HG03196 (cell line): ENCODE results near the gene SYCE1.
"Not testable (repeated sequence)": the region's sequence is repeated elsewhere in the genome, so short reads cannot be mapped to it uniquely, and the experiment has no call there.

Experiments
- ATAC-seq: cut with Tn5 transposase; IDR thresholded peaks from one replicate; pipeline ENCODE4 v1.9.1; 2021; ENCODE audit not compliant: unreplicated experiment

SYCE1 gene

GRCh38 chr10:133559216-133559615 lies 6.2 kb downstream of the SYCE1 start:
- no peak for ATAC-seq

GRCh38 chr10:133557381-133557780 lies 8.0 kb downstream of the SYCE1 start:
- ATAC-seq: no peak

GRCh38 chr10:133555521-133555920 lies 9.9 kb downstream of the SYCE1 start:
- no peak for ATAC-seq

- ATAC-seq: no peak
Observed at GRCh38 chr10:133554600-133554999, 10.8 kb downstream of the SYCE1 start.

- no peak for ATAC-seq
Observed at GRCh38 chr10:133544506-133544905, 20.9 kb downstream of the SYCE1 start.

- ATAC-seq: not testable (repeated sequence)
Observed at GRCh38 chr10:133541441-133541975, 23.9 kb downstream of the SYCE1 start.

- no peak for ATAC-seq
Observed at GRCh38 chr10:133537546-133538545, 27.5 kb downstream of the SYCE1 start.

- no peak for ATAC-seq
Observed at GRCh38 chr10:133536198-133536597, 29.2 kb downstream of the SYCE1 start.

GRCh38 chr10:133534417-133534816 lies 31.0 kb downstream of the SYCE1 start:
- ATAC-seq: no peak

- ATAC-seq: no peak
Observed at GRCh38 chr10:133532871-133533270, 32.5 kb downstream of the SYCE1 start.

GRCh38 chr10:133530506-133530905 lies 34.9 kb downstream of the SYCE1 start:
- ATAC-seq: no peak

- ATAC-seq: no peak
Observed at GRCh38 chr10:133529576-133529946, 35.8 kb downstream of the SYCE1 start.

GRCh38 chr10:133528845-133529575 lies 36.4 kb downstream of the SYCE1 start:
- ATAC-seq: no peak

GRCh38 chr10:133528296-133528844 lies 37.0 kb downstream of the SYCE1 start:
- ATAC-seq: no peak

- ATAC-seq: no peak
Observed at GRCh38 chr10:133527771-133528271, 37.6 kb downstream of the SYCE1 start.

GRCh38 chr10:133526957-133527588 lies 38.3 kb downstream of the SYCE1 start, which contains the start of gene CYP2E1:
CYP2E1 (plus strand) TSS chr10:133527363; CDS start chr10:133527396, 33 bp downstream.
- ATAC-seq: no peak

GRCh38 chr10:133525444-133525843 lies 39.9 kb downstream of the SYCE1 start:
- no peak for ATAC-seq

- no peak for ATAC-seq
Observed at GRCh38 chr10:133523631-133524203, 41.7 kb downstream of the SYCE1 start.

GRCh38 chr10:133520193-133520738 lies 45.1 kb downstream of the SYCE1 start:
- peak; percentile 97 for ATAC-seq

GRCh38 chr10:133518517-133518916 lies 46.9 kb downstream of the SYCE1 start:
- ATAC-seq: not testable (repeated sequence)
